ENCODE data around the gene PUM1. TPM values are rescaled to one million over a fixed set of nuclear protein-coding genes. Genes with fewer than 3 reads are reported as not detected.

Gene PUM1
- total and polyA plus RNA-seq, 12 donors: 22.6 to 167 (median 91.5) TPM

DNA sequence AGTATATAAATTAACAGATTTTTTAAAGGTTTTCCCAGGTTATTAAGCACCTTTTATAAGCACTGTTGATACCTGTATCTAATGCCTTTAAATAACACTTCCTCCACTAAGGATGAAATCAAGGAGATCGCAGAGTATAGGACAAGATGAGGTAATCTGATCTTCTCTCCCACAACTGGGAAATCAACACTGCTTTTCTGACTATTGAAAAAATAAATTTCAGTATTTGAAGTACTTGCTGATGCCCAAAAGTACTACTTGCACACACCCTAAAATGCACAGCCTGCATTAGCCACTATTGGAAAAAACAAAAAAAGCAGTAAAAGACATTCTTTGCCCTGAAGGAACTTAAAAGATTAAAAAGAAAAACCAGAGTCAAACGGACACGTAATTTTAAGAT, 48.6 kb downstream of the PUM1 start:
- TF ChIP-seq CTCF (IDR thresholded peaks at IDR 0.05): no peak
- Histone ChIP-seq H3K9me3 (replicated peaks in 1 of 3) (no peaks in the 10 kb centered on the region), H3K27ac (no peak overlapping the region), H3K4me3 (no peak overlapping the region), H3K4me1 (replicated peaks in 1 of 2) (peaks cover 0 to 53% of the 10 kb centered on the region in 2 donors), H3K36me3 (replicated peaks in 1 of 2) (no peaks in the 10 kb centered on the region), H3K27me3 (no peaks in the 10 kb centered on the region)
- intact Hi-C loops (cut with DNase I): no loop called here
- DNase-seq: no peak
- WGBS, 4 donors: 41 to 53% (median 47%) methylated on average over 3 of the region's 3 CpGs

DNA sequence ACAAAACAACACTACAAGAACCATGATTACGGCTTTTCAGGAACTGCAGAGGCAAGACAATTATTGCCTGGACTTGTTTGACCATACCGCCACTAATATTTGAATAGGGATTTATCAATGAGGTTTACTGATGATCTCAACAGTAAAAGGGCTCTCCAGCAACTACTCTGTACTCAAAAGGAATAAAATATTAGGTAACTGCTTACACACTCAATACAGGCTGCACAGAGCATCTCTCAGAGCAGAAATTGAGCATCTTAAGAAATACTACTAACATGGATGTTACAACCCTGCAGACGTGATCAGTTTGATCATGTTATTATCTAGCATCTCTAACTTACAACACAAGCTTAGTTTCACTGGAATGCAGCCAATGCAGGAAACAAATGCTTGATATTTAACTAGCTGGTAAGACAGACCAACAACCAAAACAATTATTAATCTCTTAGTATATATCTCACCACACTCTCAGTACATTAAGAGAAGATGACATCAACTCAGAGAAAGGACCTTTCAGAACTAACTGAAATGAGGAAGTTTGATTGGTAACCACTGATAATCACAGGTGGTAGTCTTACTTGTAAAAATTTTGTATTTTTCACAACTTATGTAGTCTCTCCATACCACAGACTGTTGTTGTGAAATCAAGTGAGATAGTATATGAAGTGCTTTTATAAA, 52.2 kb downstream of the PUM1 start:
- Histone ChIP-seq H3K4me3 (no peak overlapping the region), H3K27me3 (no peaks in the 10 kb centered on the region), H3K4me1 (replicated peaks in 1 of 2) (peaks cover 0 to 37% of the 10 kb centered on the region in 2 donors), H3K27ac (no peak overlapping the region), H3K36me3 (replicated peaks in 1 of 2) (no peaks in the 10 kb centered on the region), H3K9me3 (replicated peaks in 1 of 3) (no peaks in the 10 kb centered on the region)
- intact Hi-C loops (cut with DNase I): no loop called here
- TF ChIP-seq CTCF (IDR thresholded peaks at IDR 0.05): no peak
- no peak for TF ChIP-seq POLR2A (IDR thresholded peaks at IDR 0.05)
- DNase-seq: no peak
- 67 to 75% (median 72%) methylated on average over 3 of the region's 3 CpGs for WGBS, 4 donors

DNA sequence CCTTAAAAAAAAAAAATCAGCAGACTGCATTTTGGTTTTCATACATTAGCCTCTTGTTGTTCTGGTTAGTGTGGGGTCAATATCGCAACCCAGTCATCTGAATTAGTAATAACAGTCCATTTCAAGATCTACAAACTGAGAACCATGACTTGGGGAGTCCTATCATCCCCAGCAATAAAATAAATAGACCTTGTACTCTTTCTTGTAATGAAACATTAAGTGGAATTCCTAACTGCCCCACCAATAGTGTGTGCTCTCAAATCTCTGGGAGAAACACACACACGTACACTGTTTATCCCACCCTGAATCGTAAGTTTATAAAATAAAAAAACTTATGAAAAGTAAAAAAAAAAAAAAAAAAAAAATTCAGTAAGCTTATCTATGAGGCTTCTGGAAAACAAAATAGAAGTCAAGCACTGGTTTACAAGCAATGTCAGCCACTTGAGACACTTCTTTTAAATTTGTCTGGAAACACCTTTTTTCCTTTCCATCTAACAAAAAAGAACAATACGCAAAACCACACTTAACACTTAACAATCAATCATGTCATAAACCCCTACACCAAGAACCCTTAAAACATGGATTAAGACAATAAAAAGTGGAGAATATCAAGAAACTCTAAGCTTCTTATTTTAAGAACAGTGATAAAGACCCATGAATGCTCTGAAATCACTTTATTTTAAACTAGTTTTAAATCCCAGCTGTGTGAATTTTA, 53.1 kb downstream of the PUM1 start:
- no peaks in the 10 kb centered on the region for H3K9me3 ChIP-seq (replicated peaks in 1 of 3)
- intact Hi-C loops (cut with DNase I): no loop called here
- no peak overlapping the region for H3K4me3 ChIP-seq
- TF ChIP-seq POLR2A (IDR thresholded peaks at IDR 0.05) (no peak), CTCF (IDR thresholded peaks at IDR 0.05) (no peak)
- peaks cover 0 to 46% of the 10 kb centered on the region in 2 donors for H3K4me1 ChIP-seq (replicated peaks in 1 of 2)
- WGBS, 4 donors: 88 to 91% (median 89%) methylated on average over 4 of the region's 4 CpGs
- no peaks in the 10 kb centered on the region for H3K27me3 ChIP-seq
- DNase-seq: no peak
- no peak overlapping the region for H3K27ac ChIP-seq
- no peaks in the 10 kb centered on the region for H3K36me3 ChIP-seq (replicated peaks in 1 of 2)

GRCh38 chr1:31011719-31012118, 53.8 kb downstream of the PUM1 start:
- Histone ChIP-seq H3K27ac (no peak overlapping the region), H3K36me3 (replicated peaks in 1 of 2) (no peaks in the 10 kb centered on the region), H3K4me3 (no peak overlapping the region), H3K4me1 (replicated peaks in 1 of 2) (peaks cover 0 to 50% of the 10 kb centered on the region in 2 donors), H3K9me3 (replicated peaks in 1 of 3) (no peaks in the 10 kb centered on the region), H3K27me3 (no peaks in the 10 kb centered on the region)
- TF ChIP-seq POLR2A (IDR thresholded peaks at IDR 0.05) (no peak), CTCF (IDR thresholded peaks at IDR 0.05) (no peak)
- intact Hi-C loops (cut with DNase I): no loop called here
- 97 to 100% (median 99%) methylated on average over 1 of the region's 1 CpG for WGBS, 4 donors
- no peak for DNase-seq

Data from adrenal gland (tissue), 12 donors.